ENCODE measurements around the gene KLHL18. TPM values are rescaled to one million over a fixed set of nuclear protein-coding genes. Genes with fewer than 3 reads are reported as not detected.
"Not testable (repeated sequence)": the region's sequence is repeated elsewhere in the genome, so short reads cannot be mapped to it uniquely, and the experiment has no call there.

Gene KLHL18
- total RNA-seq, 2 donors from 2014 or later, result 22.3 to 31.6 TPM

DNA sequence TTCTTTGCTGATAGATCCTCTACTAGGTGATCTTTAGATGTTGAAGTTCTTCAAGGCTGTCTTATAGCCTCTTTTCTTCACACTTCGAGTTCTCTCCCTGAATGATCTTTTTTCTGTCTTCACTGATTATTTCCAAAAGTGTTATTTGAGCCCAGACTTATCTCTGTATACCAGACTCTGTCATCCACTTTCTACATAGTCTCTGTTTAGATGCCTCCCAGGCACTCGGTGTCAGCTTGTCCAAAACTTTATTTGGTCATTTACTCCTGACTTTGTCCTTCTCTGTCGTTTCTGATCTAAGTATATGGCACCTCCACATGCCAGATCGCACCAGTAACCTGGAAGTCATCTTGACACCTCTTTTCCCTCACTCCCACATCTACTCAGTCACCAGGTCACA, 27.6 kb downstream of the KLHL18 start:
- no peak for DNase-seq
- H3K9me3 ChIP-seq, result no peaks in the 10 kb centered on the region
- intact Hi-C loops (cut with DNase I), result no loop called here
- TF ChIP-seq CTCF (IDR thresholded peaks at IDR 0.05), result no peak
- H3K27me3 ChIP-seq, result no peaks in the 10 kb centered on the region
- no peak overlapping the region for H3K4me3 ChIP-seq
- no peaks in the 10 kb centered on the region for H3K36me3 ChIP-seq
- no peaks in the 10 kb centered on the region for H3K4me1 ChIP-seq
- no peak overlapping the region for H3K27ac ChIP-seq
- H3K9ac ChIP-seq (ENCODE audit: low read depth in 2 of 2, low read length in 2 of 2), result no peak overlapping the region

GRCh38 chr3:47313341-47314055, 30.8 kb downstream of the KLHL18 start:
- no peak overlapping the region for H3K4me3 ChIP-seq
- no peaks in the 10 kb centered on the region for H3K9me3 ChIP-seq
- no peak for TF ChIP-seq CTCF (IDR thresholded peaks at IDR 0.05)
- H3K27me3 ChIP-seq, result no peaks in the 10 kb centered on the region
- H3K27ac ChIP-seq, result no peak overlapping the region
- H3K36me3 ChIP-seq, result no peaks in the 10 kb centered on the region
- H3K9ac ChIP-seq (ENCODE audit: low read depth in 2 of 2, low read length in 2 of 2), result no peak overlapping the region
- intact Hi-C loops (cut with DNase I), result no loop called here
- DNase-seq, result no peak
- H3K4me1 ChIP-seq, result no peaks in the 10 kb centered on the region

GRCh38 chr3:47314056-47314764, 31.5 kb downstream of the KLHL18 start:
- H3K36me3 ChIP-seq, result no peaks in the 10 kb centered on the region
- no peak for TF ChIP-seq CTCF (IDR thresholded peaks at IDR 0.05)
- H3K9me3 ChIP-seq, result no peaks in the 10 kb centered on the region
- H3K4me3 ChIP-seq, result no peak overlapping the region
- no peak for DNase-seq
- no peaks in the 10 kb centered on the region for H3K27me3 ChIP-seq
- H3K27ac ChIP-seq, result no peak overlapping the region
- no peaks in the 10 kb centered on the region for H3K4me1 ChIP-seq
- intact Hi-C loops (cut with DNase I), result no loop called here
- no peak overlapping the region for H3K9ac ChIP-seq (ENCODE audit: low read depth in 2 of 2, low read length in 2 of 2)

DNA sequence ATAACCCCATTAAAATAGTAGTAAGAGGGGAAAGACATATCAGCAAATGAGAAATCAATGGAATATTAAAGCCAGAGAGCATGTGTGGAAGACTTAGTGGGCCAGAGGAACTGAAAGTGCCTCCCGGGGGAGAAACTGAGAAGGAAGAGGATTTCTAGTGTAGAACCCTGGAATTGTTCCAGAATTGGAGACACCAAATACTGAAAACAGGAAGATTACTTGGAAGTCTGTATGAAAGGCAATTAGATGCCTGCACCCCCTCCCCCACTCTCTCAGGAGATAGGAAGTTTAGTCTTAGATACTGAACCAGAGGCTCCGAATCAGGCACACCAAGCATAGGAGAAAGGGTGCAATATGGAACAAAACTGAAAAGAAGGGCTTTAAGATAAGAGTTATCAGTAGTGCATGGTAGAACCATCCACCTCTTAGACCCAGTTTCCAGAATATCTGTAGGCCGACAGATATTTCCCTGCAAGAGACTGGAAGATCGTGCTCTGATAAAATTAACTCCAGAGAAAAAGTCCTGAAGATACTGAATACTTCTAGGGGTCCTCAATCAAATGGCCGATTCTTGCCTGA, 32.4 kb downstream of the KLHL18 start:
- H3K9ac ChIP-seq (ENCODE audit: low read depth in 2 of 2, low read length in 2 of 2), result no peak overlapping the region
- no peaks in the 10 kb centered on the region for H3K4me1 ChIP-seq
- TF ChIP-seq CTCF (IDR thresholded peaks at IDR 0.05), result no peak
- H3K4me3 ChIP-seq, result no peak overlapping the region
- H3K27me3 ChIP-seq, result no peaks in the 10 kb centered on the region
- intact Hi-C loops (cut with DNase I), result no loop called here
- no peaks in the 10 kb centered on the region for H3K36me3 ChIP-seq
- H3K27ac ChIP-seq, result no peak overlapping the region
- H3K9me3 ChIP-seq, result no peaks in the 10 kb centered on the region
- peak; percentile 27 for DNase-seq

DNA sequence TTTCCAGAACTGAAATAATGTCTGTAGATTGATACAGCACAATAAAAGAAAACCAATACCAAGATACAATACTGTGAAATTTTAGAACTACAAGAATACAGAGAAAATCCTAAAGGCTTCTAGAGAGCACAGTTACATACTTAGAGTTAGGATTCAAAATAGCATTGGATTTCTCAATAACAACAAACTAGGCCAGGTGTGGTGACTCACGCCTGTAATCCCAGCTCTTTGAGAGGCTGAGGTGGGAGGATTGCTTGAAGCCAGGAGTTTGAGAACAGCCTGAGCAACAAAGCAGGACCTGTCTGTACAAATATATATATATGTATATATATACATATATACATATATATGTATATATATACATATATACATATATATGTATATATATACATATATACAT, 33.4 kb downstream of the KLHL18 start:
- intact Hi-C loops (cut with DNase I); DNase-seq; H3K9ac ChIP-seq (ENCODE audit: low read depth in 2 of 2, low read length in 2 of 2): not testable (repeated sequence)

DNA sequence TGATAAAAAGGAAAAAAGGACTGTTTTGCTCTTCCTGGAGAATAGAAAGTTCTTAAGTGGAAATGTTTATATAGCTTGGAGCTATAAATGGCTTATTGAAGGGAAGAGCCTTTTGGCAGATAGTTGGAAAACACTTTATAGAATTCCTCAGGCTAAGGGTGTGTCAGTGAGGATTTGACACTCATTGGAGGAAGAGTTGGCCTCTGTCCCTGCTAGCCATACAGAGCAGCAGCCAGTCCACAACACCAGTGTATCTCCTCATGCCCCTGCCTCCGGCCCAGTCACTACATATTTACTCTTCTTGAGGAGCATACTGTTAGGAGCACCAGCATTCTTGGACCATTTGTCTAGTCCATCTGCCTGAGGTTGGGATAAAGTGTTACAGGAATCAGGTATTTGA, 36.2 kb downstream of the KLHL18 start:
- TF ChIP-seq CTCF (IDR thresholded peaks at IDR 0.05), result no peak
- no peak for DNase-seq
- intact Hi-C loops (cut with DNase I), result no loop called here
- H3K27ac ChIP-seq, result no peak overlapping the region
- H3K4me3 ChIP-seq, result no peak overlapping the region
- H3K36me3 ChIP-seq, result no peaks in the 10 kb centered on the region
- H3K9me3 ChIP-seq, result no peaks in the 10 kb centered on the region
- H3K4me1 ChIP-seq, result no peaks in the 10 kb centered on the region
- H3K9ac ChIP-seq (ENCODE audit: low read depth in 2 of 2, low read length in 2 of 2), result no peak overlapping the region
- no peaks in the 10 kb centered on the region for H3K27me3 ChIP-seq

More for the DNA sequence above, 33.4 kb downstream of the KLHL18 start:
- not testable (repeated sequence) for H3K4me3 ChIP-seq, H3K27ac ChIP-seq, H3K27me3 ChIP-seq, H3K36me3 ChIP-seq, H3K4me1 ChIP-seq, H3K9me3 ChIP-seq
